ENCODE results near the gene SMG9.
A peak's percentile ranks its signal among the peaks of the same experiment; 100 is the strongest.
"Not testable (repeated sequence)": the region's sequence is repeated elsewhere in the genome, so short reads cannot be mapped to it uniquely, and the experiment has no call there.

Gene SMG9

DNA sequence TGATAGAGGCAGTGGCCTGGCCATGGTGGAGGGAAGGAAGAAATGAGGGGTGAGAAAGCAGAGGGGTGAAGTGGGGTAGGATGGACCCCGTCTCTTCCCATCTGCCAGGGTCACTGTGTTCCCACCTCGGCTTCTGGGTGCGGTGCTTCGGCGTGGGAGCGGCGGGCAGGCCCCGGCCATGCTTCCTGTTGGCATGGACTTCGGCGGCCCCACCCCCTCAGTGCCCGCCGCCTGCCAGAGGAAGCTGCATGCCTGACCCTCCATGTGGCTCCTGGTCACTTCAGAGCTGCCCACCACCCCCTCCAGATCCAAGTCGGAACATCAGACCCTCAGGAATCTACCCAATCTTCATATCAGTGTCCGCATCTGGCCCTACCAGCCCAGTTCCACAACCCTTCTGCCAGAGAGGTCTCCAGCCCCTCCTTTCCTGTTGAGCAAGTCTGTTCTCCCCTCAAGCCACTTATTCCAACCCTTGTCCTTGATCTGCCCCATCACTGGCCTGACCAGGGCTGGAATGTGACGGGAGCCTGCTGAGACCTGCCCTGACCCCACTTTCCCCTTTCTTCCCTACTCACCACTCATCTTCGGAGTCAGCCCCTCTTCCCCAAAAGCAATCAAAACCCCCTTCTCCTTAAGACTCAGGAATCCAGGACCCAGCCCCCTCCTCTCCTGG, 24.5 kb upstream of the SMG9 start:
- DNase-seq: no peak

DNA sequence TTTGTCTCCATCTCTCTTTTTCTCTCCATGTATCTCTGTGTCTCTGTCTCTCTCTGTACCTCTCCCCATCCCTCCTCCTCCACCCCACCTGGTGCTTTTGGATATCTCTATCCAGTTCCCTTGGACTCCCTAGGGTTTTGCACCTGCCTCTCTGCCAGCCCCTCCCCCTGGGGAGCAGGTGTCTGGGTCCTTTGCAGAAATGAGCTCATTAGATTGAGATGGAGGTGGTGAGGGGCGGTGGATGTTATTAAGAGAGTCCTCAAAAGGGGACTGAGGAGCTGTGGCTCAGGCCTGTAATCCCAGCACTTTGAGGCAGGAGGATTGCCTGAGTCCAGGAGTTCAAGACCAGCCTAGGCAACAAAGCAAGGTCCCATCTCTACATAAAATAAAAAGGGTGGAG, 23.9 kb upstream of the SMG9 start:
- no peak for DNase-seq

DNA sequence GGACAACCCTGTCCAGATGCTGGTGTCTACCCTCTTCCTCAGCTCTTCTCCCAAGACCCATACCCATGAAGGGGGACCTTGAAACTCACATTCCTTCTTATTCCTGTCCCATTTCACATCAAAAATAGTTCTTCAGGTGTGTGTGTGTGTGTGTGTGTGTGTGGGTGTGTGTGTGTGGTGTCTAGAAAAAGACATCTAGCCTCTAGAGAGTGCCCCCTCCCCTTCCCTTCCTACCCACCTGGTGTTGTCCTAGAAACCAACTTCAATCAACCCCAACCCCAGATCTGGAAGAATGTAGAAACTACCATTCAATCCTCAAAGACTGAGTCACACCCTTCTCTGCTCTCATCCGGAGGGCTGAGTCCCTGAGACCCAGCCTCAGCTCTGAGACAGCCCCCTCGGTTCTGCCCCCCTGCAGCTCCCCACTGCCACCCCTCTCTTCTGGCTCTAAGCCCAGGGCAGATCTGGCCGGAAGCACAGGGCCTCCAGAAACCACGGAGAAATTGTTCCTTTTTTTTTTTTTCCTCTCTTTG, 22.5 kb upstream of the SMG9 start:
- DNase-seq: no peak

DNA sequence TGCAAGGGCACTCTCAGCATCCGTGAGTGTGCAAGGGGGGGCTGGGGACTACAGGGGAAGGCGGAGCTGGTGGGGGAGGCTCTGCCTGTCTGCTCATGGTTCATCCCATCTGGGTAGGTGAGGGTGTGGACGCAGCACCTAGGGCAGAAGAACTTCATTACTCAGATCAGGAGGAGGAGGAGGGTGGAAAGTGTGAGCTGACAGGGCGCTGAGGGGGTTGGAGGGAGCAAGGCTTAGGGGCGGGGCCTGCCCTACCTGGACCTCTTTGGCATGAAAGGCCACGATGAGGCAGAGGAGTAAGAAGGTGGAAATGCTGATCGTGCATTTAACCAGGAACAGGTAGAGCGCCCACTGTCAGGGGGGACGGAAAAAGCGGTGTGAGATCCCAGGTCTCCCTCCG, 21.5 kb upstream of the SMG9 start:
- DNase-seq: no peak

DNA sequence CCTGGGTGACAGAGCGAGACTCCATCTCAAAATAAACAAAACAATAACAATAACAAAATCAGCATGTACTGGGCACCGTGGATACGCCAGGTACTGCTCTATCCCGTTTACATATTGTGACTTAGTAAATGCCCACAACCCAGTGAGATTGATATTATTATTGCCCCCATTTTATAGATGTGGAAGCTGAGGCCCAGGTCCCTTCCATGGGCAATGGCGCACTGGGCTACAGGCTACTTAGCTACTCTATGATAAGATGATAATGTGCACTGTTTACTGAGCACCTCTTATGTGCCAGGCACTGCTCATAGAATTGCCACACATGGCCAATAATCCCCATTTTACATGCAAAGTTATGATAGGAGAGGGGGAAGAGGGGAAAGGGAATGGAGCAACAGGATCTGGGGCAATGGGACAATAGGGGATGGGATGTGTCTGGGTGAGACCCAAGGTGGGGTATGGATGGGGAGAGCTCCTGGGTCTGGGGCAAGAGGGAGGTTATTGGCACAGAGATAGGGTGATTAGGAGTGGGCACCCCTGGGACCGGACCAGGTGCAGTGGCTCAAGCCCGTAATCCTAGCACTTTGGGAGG, 20.6 kb upstream of the SMG9 start:
- no peak for DNase-seq

DNA sequence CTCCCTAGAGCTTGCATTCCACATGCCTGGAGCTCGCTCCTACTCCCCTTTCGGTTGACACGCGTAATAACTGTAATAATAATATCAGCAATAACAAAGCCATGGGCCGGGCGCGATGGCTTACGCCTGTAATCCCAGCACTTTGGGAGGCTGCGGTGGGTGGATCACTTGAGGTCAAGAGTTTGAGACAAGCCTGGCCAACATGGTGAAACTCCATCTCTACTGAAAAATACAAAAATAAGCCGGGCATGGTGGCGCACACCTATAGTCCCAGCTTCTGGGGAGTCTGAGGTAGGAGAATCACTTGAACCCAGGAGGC, 20.1 kb upstream of the SMG9 start:
- DNase-seq: not testable (repeated sequence)

DNA sequence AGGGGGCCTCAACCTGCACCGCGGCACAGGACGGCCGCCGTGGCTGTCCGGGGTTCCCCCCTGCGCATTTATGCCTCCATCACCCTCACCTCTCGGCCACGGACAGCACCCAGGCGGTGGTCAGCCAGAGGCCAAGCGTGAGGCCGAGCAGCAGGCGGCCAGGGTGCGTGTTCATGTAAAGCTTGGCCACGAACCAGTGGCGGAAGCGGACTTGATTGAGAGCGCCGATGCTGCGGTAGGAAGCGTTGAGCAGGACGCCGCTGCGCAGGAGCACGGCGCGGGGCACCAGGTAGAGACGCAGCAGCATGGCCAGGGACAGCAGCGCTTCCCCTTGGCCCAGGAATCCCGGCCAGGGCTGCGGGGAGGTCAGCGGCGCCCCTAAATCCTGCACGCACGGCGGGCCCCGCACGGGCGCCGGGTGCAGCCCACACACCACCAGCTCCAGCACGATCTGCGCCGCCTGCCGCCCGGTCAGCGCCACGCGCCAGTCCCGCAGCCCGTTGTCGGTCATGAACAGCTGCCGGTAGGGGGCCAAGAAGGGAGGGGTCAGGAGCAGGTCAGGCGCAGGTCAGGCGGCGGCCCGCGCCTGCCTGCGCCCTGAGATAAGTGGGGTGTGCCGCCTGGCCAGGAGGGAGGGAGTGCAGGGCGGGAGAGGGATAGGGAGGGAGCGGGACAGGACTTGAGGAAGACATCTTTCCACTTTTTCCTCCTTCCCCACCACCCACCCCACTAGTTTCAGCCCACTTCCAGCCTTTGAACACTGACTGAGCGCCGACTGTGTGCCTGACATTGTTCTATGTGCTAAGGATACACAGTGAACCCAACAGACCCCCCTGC, 19.6 kb upstream of the SMG9 start:
- no peak for DNase-seq

DNA sequence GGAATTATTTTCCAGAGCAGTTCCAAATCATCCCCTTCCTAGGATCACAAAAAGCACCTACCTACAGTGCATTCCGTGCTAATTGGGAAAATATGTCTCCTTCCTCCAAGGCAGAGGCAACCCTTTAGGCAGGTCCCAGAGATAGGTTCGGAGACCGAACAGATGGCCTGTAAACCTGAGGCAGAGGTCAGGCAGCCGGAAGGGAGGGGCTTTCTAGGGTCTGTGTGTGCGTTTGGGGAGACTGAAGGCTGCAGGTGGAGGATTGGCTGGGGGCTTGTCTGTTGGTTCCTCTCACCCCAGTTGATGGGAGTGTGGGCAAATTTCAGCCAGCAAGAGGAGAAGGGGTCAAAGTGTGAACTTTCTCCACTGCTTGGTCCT, 19.0 kb upstream of the SMG9 start:
- DNase-seq: no peak

DNA sequence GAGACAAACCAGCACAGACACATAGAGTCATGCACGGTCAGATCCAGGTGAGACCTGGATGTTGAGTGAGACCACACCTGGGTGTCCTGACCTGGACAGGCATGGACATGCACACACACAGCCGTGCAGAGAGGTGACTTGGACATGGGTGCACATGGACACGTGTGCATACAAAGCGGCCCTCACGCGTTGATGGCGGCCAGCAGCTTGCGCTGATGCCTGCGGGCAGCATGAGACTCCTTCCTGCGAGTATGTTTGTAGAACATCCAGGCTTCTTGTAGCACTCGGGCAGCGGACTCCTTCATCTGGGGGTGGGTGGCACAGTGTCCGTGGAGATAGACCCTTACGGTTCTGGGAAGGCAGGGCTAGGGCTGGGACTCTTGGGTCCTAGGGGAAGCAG, 14.5 kb upstream of the SMG9 start:
- DNase-seq: no peak

DNA sequence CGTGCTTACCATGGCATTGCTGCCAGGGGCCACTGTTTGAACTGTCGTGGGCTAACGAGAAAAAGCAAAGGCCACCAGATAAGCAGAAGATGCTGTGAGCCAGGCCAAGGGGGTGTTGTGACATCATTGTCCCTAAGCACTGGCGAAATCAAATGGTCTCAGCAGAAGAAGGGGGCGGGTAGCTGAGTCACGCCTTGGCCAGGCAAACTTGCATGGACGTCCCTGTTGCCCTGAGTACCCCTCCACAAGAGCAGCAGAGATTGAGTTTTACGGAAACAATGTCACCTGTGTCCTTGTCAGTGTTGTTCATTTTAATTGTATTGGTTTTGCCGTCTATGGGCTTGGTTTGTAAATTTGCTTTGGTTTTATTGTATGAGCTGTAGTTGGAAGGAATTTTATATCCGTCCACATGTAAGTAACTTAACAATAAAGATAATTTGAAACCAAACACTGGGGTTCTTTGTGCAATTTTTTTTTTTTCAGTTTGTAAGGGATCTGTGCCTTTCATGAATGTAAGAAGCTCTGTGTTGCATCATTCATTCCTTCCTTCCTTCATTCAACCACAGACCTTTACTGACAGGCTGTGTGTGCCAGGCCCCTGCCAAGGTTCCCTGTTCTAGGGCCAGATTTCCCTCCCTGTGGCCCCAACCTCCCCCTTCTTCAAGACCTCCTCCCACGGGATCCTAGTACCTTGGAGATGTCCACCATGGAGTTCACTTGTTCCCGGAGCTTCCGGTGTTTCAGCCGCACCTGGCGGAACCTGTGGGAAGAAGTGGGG, 13.7 kb upstream of the SMG9 start:
- DNase-seq: no peak

DNA sequence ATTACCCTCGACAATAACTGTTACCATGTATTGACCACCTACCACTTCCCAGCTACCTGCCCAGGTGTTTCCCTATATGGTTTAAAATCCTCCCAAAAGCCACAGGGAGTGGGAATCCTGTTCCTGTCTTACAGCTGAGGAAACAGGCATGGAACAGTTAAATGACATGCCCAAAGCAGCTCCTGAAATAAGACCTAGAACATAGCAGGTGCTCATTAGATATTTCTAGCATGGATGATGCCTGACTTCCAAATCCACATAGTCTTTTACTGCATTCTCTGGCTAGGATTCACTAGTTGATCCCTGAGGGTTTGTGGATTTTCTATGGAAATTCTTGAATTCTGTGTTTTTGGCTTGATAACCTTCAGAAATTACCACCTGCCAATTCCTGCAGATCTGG, 13.1 kb upstream of the SMG9 start:
- DNase-seq: no peak

DNA sequence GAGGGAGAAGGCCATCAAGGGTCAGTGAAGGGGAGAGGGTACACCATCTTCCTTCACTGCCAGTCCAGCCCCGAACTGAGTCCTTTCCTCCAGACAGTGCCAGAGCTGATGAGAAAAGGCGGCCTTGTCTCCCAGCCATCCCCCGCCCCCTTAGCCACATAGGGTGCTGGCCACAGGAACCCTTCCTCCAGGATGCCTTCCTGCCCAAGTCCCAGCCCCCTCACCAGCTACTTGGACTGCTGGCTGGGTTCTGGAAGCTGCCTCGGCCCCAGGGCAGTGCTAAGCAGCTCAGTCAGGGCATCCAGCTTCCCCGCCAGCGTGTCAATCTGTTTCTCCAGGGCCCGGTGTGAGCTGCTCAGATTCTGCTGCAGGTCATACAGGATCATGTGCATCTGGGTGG, 12.6 kb upstream of the SMG9 start:
- DNase-seq: no peak

DNA sequence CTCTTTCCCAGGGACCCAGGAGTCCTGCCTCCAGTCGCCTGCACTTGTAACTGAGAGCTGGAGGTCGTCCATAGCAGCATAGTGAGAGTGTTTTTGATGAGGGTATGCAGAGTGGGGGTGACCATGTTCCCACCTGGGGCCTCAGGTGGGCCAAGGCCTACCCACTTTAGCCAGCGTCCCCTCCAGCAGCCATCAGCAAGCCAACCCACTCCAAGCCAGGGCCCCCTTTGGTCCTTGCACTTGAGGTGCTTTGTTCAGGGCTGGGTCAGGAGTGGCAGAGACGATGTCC, 11.9 kb upstream of the SMG9 start:
- DNase-seq: no peak

DNA sequence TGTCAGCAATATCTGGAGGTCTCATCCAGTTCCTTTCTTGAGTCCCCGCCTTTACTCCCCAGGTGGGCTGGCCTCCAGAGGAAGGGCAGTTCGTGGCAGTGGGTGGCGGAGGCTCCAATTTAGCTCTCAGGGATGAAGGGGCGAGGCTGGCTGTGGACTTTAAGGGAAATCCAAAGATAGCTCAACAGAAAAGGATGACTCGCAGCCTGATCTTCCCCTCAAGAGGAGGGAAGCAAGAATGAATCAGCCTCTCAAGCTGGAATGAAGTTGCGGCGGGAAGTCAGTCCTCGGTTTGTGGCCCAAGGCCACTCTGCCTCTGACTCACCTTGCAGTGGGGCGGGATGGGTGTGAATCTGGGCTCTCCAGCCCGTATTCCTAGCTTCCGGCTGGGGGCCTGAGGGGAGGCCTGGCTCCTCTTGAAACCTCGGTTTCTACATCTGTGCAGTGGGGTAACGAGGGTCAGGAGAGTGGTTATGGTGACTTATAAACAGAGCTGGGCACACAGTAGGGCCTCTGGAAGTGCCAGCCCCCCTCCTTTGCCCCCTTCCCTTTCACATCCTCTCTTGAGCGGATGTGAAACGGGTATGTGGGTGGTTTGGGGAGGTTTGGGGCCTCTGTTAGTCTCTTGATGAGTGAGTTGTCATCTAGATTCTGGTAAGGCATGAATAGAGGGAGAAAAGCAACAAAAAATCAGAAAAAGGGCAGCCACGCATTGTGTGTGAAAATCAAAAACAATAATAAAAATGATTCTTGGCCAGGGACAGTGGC, 10.5 kb upstream of the SMG9 start:
- DNase-seq: no peak

DNA sequence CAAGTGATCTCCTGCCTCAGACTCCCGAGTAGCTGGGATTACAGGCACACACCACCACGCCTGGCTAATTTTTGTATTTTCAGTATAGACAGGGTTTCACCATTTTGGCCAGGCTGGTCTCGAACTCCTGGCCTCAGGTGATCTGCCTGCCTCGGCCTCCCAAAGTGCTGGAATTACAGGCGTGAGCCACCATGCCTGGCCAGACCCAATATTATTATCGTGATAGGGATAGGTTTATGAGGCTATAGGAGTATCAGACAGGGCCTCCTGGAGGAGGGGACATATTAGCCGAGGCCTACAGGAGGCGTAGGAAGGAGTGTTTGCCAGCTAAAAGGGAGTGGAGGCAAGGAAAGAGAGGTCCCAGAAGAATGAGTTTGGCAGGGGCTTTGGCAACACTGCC, 9.9 kb upstream of the SMG9 start:
- DNase-seq: not testable (repeated sequence)

DNA sequence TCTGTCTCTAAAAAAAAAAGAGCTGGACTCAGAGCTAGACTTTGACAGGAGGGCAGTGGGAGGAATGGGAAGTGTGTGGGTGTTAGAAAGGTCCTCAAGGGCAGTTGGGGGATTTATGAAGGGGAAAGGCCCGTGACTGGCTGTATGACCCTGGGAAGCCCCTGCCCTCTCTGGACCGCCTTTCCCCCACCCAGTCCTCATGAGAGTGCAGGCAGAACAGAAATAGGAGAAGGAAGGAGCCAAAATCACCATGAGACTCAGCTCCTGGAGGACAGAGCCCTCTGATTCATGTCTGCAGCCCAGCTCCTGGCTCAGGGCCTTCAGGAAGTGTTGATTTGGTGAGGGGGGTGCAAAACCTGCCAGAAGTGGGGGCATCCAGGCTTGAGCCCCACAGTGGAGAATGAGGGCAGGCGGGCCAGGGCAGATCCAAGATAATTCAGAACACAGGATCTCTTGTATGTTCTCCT, 8.7 kb upstream of the SMG9 start:
- DNase-seq: no peak

DNA sequence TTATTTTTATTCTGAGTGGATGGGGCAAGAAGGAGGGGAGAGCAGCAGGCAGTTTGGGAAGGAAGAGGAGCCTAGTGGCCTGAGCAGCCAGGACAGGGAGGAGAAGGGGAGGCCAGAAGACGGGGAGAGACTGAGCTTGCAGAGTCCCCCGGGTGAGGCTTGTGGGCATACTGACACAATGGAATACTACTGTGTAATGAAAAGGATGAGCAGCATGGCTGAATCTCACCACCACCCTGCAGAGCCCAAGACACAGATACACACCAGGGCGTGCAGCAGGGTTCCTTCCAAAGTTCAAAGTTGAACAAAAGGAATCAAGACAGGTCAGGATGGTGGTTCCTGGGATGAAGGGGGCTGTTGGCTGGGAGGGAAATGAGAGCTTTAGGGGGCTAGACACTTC, 8.1 kb upstream of the SMG9 start:
- no peak for DNase-seq

DNA sequence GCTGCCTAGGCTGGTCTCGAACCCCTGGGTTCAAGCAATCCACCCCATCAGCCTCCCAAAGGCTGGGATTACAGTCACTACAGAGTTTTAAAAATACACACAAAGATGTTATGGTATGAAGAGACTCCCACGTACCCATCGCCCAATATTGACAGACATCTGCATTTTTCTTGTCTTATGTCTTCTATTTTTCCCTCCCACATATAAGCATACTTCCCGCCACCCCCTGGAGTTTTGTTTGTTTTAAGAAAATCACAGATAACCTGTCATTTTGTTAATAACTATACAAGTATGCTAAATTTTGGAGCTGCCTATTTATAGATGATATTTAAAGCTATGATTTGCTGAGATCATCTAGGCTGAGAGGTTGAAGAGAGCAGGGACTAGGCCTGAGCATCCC, 6.2 kb upstream of the SMG9 start:
- DNase-seq: no peak

DNA sequence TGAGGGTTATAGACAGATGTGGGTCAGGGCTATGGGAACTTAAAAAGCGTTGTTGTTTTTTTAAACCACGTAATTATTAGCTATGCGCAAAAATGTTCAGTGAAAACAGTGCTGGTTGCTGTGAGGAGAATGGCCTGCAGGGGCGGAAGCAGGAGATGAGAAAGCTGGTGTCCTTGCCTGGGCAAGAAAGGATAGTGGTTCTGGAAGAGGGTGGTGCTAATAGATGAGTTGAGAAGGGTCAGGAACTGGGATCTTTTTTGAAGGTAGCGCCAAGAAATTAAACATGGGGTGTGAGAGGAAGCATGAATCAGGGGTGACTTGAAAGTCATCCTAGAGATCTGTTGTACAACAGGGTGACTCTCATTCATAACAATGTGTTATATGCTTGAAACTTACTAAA, 4.8 kb upstream of the SMG9 start:
- DNase-seq: no peak

DNA sequence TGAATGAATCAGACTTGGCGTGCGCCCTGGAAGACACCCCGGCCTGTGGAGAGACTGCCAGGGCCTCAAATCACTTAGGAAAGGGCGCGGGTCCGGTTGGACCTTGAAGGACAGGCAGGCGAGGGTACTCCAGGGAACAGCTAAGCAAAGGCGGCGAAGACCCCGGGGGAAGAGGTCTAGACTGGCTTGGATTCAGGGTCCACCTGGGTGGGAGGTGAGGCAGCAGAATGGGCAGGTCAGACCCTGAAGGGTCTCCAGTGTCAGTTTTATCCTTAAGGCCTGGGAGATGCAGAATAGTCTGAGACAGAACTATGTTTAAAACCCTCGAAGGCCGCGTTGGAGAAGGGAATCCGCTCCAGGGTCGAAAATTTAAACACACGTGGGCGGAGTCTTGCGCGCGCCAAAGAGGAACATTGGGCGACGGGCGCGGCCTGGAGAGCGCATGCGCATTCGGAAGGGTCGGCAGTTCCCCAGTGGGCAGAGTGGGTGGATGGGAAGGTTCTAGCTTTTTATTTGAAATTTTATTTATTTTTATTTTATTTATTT, 567 bp upstream of the SMG9 start:
- DNase-seq: peak; percentile 78

DNA sequence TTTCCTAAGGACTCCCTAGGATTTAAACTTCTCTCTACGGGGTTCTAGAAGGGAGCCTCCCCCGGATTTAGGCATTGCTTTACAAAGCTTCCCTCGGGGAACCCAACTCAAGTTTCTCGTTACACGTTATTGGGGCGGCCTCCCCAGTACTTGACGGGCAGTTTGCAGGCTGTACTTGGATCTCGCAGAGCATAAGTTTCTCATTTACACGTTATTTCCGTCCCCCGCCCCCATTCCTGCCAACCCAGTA, 584 bp downstream of the SMG9 start:
- DNase-seq: no peak

DNA sequence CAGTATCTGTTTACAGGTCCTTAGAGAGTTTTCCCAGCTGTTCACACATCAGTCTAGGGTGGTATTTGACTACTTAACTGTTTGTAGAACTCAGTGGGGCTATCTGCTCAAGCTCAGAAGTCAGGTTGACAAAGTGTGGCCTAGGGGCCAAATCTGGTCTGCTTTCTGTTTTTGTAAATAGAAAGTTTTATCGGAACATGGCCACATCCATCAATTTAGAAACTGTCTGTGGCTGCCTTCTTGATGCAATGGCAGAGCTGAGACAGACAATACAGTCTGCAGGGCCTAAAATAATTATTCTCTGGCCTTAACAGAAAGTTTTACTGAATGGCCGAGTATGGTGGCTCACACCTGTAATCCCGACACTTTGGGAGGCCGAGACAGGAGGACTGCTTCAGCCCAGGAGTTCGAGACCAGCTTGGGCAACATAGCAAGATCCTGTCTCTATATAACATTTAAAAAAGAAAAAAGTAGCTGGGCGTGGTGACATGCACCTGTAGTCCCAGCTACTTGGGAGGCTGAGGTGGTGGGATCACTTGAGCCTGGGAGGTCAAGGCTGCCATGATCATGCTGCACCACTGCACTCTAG, 2.4 kb downstream of the SMG9 start:
- no peak for DNase-seq

All from NK-92 treated with Interleukin-12 subunit alpha and Interleukin-12 subunit beta, amount 100 ng/mL, for 24 hours (cell line).